Activated CD8-positive, alpha-beta memory T cell treated with anti-CD3 and anti-CD28 coated beads for 36 hours (primary cell): ENCODE results near the gene MKRN1. TPM values are rescaled to one million over a fixed set of nuclear protein-coding genes. Genes with fewer than 3 reads are reported as not detected.
"Not testable (repeated sequence)": the region's sequence is repeated elsewhere in the genome, so short reads cannot be mapped to it uniquely, and the experiment has no call there.

Source experiments
- CTCF ChIA-PET: fragments of 350-600 bp; sonication (Branson Sonifier 250); formaldehyde crosslinking; loops from one replicate; lab custom pipeline; 2021; ENCODE audit warnings: antibody characterized with exemption; lab: Charles Lee
- POLR2A ChIA-PET: fragments of 350-600 bp; sonication (Branson Sonifier 250); formaldehyde crosslinking; loops from one replicate; lab custom pipeline; 2021; ENCODE audit warnings: antibody characterized with exemption; lab: Charles Lee
- total RNA-seq, 2 experiments: library from RNA; stranded (reverse); gene quantifications; one replicate each; pipeline ENCODE4 v1.2.3, GENCODE V29; 2021

MKRN1 gene
- total RNA-seq, 2 experiments from 2014 or later = 46.9 to 54.4 TPM

- POLR2A ChIA-PET = no interaction called here
- CTCF ChIA-PET = no interaction called here
Measured at GRCh38 chr7:140495514-140496097, 16.3 kb upstream of the MKRN1 start.

- POLR2A ChIA-PET = no interaction called here
- CTCF ChIA-PET = interaction anchor here (0.8 kb wide), 1 partner anchor 165 kb away, joined by 3 read pairs; no protein-coding TSS in a partner anchor
Measured at GRCh38 chr7:140494867-140495266, 15.6 kb upstream of the MKRN1 start.

GRCh38 chr7:140489026-140489359 lies 9.7 kb upstream of the MKRN1 start:
- CTCF ChIA-PET = interaction anchor here (0.9 to 1.4 kb wide), 2 partner anchors 12 to 13 kb away, joined by 3 to 7 read pairs; no protein-coding TSS in a partner anchor
- POLR2A ChIA-PET = no interaction called here

GRCh38 chr7:140485500-140486265 lies 6.4 kb upstream of the MKRN1 start:
- POLR2A ChIA-PET = no interaction called here
- CTCF ChIA-PET = no interaction called here

GRCh38 chr7:140484951-140485499 lies 5.7 kb upstream of the MKRN1 start:
- ChIA-PET CTCF (no interaction called here), POLR2A (no interaction called here)

- ChIA-PET CTCF (no interaction called here), POLR2A (no interaction called here)
Measured at GRCh38 chr7:140484479-140484878, 5.2 kb upstream of the MKRN1 start.

GRCh38 chr7:140479739-140480084 lies 407 bp upstream of the MKRN1 start:
- POLR2A ChIA-PET = no interaction called here
- CTCF ChIA-PET = no interaction called here

- CTCF ChIA-PET = interaction anchor here (0.6 to 1.0 kb wide), 4 partner anchors 8 to 103 kb away, joined by 3 read pairs; no protein-coding TSS in a partner anchor
Measured at GRCh38 chr7:140478246-140479061, 851 bp downstream of the MKRN1 start.

GRCh38 chr7:140476698-140477261 lies 2.5 kb downstream of the MKRN1 start:
- ChIA-PET CTCF (interaction anchor here (0.6 to 2.8 kb wide), 7 partner anchors 10 to 176 kb away, joined by 3 to 13 read pairs (median 4); no protein-coding TSS in a partner anchor), POLR2A (interaction anchor here (0.5 to 0.9 kb wide), 4 partner anchors 35 to 537 kb away, joined by 4 to 8 read pairs (median 5); no protein-coding TSS in a partner anchor)

More at GRCh38 chr7:140478246-140479061, 851 bp downstream of the MKRN1 start:
- POLR2A ChIA-PET = interaction anchor here (0.6 to 1.0 kb wide), 6 partner anchors 45 to 801 kb away, joined by 3 to 4 read pairs (median 3); partner anchors contain the start of gene MRPS33

- ChIA-PET CTCF (interaction anchor here (1.0 to 2.8 kb wide), 4 partner anchors 10 to 177 kb away, joined by 3 to 13 read pairs (median 6); no protein-coding TSS in a partner anchor), POLR2A (no interaction called here)
Measured at GRCh38 chr7:140475747-140476333, 3.5 kb downstream of the MKRN1 start.

GRCh38 chr7:140463111-140463510 lies 16.2 kb downstream of the MKRN1 start:
- POLR2A ChIA-PET = no interaction called here
- CTCF ChIA-PET = no interaction called here

GRCh38 chr7:140458916-140459315 lies 20.4 kb downstream of the MKRN1 start:
- POLR2A ChIA-PET = no interaction called here
- CTCF ChIA-PET = interaction anchor here (0.6 kb wide), 1 partner anchor 9 kb away, joined by 4 read pairs; no protein-coding TSS in a partner anchor

- CTCF ChIA-PET = no interaction called here
- POLR2A ChIA-PET = no interaction called here
Measured at GRCh38 chr7:140458201-140458600, 21.1 kb downstream of the MKRN1 start.

GRCh38 chr7:140456551-140457051 lies 22.7 kb downstream of the MKRN1 start:
- CTCF ChIA-PET = interaction anchor here (0.7 to 1.0 kb wide), 2 partner anchors 13 to 391 kb away, joined by 3 to 5 read pairs; no protein-coding TSS in a partner anchor
- POLR2A ChIA-PET = no interaction called here

- ChIA-PET POLR2A (no interaction called here), CTCF (interaction anchor here (0.7 kb wide), 1 partner anchor 390 kb away, joined by 3 read pairs; no protein-coding TSS in a partner anchor)
Measured at GRCh38 chr7:140455743-140456142, 23.6 kb downstream of the MKRN1 start.

GRCh38 chr7:140454657-140455015 lies 24.7 kb downstream of the MKRN1 start:
- CTCF ChIA-PET = interaction anchor here (0.9 to 3.6 kb wide), 2 partner anchors 10 to 42 kb away, joined by 3 to 9 read pairs; no protein-coding TSS in a partner anchor
- POLR2A ChIA-PET = no interaction called here

GRCh38 chr7:140453785-140454656 lies 25.3 kb downstream of the MKRN1 start:
- POLR2A ChIA-PET = not testable (repeated sequence)

More at GRCh38 chr7:140453785-140454656, 25.3 kb downstream of the MKRN1 start:
- CTCF ChIA-PET = interaction anchor here (0.9 to 3.6 kb wide), 2 partner anchors 10 to 43 kb away, joined by 3 to 9 read pairs; no protein-coding TSS in a partner anchor
